Stimulated activated CD8-positive, alpha-beta memory T cell treated with anti-CD3 and anti-CD28 coated beads, Interleukin-7, amount 100 ng/mL, for 48 hours (primary cell): ENCODE measurements around the gene CAMKK2.
"Not testable (repeated sequence)": the region's sequence is repeated elsewhere in the genome, so short reads cannot be mapped to it uniquely, and the experiment has no call there.

Experiments
- DNase-seq, 2 donors: peaks; one replicate each; pipeline ENCODE4 v3.0.0-alpha.2; 2020; ENCODE audit warnings: low read depth in 1 of 2; ENCODE audit errors: extremely low read depth in 1 of 2

Gene CAMKK2

DNA sequence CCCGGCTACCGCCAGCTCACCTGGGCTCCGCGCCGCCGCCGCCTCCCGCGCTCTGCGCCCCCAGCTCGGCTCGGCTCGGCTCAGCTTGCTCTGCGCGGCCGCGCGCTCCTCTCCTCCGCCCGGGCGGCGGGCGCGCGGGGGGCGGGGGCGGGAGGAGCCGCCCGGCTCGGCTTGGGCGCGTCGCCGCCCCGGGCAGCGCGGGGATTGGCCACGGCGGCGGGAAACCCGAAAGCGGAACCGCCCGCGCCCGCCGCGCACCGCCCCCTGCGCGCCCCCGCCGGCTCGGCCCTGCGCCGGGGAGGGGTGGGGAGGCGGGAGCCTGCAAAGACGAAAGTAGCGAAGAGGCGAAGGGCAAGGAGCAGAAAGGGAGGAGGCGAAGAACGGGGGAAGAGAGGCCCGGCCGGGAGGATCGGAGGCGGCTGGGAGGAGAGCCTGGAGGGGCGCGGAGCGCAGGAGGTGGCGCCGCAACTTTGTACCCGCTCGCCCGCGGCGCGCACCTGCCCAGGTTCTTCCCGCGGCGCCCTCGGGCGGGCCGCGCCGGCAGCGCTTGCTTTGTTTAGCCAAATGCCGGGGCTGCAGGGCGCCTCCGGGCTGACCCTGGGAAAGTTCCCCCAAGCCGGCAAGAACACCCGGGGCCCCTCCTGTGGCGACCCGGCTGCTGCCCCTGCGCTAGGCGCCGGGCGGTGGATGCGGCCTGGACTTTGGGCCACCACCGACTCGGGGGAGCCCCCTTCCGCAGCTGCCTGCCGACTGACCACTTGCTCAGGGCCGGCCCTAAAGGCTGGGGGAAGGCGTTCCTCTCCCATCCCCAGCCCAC lies at the start of gene CAMKK2:
Gene CAMKK2 (minus strand): TSS at position 92 of the 817 bp plus-strand sequence. CDS start 22,183 bp downstream, outside the sequence.
- DNase-seq: peak; percentile 68 to 81

DNA sequence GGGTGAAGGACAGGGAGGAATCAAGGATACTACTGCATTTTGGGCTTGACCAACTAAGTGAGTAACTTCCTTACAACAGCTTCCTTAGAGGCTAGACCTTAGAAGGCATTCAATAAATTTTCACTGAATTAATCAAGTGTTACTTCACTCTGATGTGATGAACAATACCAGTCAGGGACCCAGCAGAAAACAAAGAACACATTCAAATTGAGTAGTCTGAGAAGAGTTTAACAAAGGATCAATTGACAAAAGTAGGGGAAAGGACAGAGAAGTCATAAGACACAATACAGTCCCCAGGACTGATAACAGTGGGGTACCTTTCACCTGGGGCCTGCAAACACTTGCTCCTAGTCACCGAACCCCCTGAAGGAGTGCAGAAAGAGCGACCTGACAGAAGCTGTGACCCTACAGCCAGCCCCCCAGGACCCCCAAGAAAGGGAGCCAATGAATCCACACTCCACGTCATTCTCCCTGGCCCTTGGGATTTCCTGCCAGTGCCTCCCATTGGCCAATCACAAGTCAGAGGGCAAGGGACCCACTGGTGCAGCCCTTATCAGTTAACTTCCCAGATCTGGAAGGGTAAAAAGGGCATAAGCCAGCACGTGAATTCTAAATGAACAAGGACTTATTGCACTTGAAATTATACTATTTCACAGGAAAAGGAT lies 48.8 kb upstream of the CAMKK2 start:
- DNase-seq: no peak

DNA sequence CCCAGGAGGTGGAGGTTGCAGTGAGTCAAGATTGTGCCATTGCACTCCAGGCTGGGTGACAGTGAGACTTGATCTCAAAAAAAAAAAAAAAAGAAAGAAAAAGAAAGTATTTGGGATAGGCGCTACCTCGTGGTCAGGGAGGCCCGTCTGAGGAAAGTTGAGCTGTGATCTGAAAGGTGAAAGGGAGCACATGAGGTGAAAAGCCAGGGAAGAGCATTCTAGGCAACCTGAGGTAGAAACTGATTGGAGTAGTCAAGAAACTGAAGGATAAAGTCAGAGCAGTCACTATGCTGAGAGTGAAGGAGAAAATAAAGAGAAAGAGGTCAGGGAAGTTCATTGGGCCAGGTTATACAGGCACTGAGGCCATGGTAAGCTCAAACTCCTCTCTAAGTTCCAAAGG lies 48.0 kb upstream of the CAMKK2 start:
- no peak for DNase-seq

GRCh38 chr12:121337416-121337815 lies 40.9 kb upstream of the CAMKK2 start:
- no peak for DNase-seq

DNA sequence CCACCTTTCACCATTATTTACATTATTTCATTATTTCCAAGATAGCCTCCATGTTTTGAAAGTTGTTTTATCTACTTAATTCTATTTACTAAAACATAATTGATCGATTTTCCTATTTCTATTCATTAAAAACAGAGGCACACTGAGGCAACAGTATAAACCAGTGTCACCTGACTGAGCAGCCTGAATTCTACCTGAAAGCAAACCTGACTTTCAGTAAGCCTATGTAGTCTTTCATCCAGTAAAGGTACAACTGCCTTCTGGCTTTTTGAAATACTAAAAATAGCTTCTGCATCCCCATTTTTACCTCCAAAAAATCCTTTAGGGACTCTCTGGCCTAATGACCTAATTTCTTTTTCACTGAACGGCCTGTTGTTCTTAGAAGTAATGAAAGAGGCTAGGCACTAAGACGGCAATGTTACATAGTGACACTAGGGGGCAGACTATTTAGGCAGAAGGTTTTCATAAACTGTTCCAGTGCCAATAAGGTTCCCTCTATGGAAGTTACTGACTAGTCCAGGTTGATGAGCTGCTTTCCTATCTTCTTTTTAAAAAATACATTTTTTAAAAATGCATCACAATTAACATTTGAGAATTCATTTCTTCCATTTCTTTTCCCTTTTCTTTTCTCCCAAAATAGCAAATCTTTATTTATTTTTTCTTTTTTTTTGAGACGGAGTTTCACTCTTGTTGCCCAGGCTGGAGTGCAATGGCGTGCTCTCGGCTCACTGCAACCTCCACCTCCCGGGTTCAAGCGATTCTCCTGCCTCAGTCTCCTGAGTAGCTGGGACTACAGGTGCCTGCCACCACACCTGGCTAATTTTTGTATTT lies 38.2 kb upstream of the CAMKK2 start:
- DNase-seq: no peak

DNA sequence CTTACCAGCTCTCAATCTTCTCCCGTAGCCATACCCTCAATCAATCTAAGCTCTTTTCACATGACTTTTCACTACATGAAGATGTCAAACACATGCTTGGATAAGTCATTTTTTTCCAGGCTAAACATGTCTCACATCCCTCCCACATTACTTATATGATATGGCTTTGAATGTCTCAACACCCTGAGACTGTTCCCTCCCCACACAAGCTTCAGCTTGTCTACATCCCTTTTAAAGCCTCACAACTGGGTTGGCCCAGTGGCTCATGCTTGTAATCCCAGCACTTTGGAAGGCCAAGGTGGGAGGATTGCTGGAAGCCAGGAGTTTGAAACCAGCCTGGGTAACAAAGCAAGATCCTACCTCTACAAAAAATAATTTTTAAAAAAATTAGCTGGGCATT lies 37.2 kb upstream of the CAMKK2 start:
- no peak for DNase-seq

- no peak for DNase-seq
These were observed 34.7 kb upstream of the CAMKK2 start for GRCh38 chr12:121331248-121331647.

GRCh38 chr12:121330692-121331091 lies 34.2 kb upstream of the CAMKK2 start:
- no peak for DNase-seq

DNA sequence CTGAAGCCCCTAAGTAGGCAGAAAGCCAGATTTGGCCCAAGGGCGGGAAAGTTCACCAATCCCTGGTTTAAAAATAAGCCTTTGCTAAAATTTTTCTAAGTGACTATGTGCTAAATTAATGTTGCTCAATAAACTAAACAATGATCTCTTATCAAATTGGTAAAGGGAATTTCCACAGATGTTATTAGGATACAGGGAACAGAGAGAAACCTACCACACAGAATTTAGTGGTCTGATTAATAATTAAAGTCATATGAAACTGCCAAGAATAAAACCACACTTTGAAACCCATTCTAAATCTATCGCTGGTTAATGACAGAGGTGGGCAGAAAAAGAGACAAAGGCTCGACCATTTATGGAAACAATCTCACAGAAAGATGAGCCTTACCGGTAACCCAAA lies 33.7 kb upstream of the CAMKK2 start:
- DNase-seq: no peak

DNA sequence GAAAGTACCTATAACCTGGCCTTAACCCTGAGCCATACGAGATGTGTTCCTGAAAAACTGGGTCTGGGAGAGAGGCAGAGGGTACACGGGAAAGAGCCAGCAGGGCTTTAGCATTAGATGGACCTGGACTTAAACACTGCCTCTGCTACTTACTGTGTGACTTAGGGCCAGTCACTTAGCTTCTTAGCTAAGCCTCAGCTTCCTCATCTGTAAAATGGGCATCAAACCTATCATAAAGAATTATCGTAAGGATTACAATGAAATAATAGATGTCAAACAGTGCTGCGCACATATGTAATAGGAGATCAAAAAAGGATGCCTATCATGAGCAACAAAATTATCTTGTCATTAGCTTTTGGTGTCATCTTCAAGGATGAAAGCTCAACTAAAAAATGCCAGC lies 32.1 kb upstream of the CAMKK2 start:
- DNase-seq: no peak

DNA sequence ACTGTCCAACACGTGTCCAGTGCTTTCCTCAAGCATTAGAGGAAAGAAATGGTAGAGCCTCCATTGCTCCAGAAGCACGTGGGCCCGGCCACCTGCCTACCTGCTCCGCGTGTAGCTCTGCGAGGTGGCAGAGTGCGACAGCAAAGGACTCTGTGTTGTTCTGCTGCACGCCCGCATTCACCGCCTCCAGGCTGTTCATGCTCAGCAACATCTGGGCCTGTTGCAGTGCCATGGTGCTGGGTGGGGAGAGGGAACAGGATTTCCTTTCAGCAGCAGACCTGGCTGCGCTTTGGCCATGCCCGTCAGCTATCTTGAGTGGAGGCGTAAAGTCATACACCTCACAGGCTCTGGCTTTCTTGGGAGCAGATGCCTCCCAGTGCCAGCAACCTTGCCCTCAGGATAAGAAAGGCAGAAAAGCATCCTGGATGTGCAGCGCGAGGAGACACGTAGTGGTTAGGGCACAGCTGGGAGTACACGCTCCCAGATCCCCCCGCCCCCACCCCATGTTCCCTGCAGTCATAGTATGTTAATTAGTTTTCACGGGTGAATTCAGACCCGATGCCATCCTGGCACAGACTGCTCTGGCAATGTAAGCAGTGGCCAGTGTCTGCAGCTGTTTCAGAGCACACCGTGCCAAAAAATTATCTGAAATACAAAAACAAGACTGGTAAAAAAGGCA lies 30.6 kb upstream of the CAMKK2 start:
- no peak for DNase-seq

DNA sequence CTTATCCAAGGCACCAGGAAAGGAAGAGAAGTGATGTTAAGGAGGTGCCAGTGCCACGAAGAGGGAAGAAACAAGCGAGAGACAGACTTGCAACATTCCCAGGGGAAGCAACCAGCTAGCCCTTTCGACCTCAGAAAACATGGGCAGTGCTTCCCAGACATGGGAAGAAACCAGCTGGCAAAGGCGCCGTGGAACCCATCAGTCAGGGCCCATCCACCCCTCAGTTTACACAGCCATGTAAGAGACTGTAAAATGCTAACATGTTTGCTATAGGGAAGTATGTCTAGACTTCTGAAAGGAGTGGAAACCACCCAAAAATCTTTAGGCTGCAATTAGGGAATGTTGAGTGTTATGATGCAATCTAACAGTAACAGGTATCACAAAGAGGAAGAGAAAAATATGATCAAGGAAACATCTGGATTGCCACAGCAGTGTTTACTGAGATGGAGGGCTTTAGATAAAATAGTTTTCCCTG lies 29.4 kb upstream of the CAMKK2 start:
- no peak for DNase-seq

DNA sequence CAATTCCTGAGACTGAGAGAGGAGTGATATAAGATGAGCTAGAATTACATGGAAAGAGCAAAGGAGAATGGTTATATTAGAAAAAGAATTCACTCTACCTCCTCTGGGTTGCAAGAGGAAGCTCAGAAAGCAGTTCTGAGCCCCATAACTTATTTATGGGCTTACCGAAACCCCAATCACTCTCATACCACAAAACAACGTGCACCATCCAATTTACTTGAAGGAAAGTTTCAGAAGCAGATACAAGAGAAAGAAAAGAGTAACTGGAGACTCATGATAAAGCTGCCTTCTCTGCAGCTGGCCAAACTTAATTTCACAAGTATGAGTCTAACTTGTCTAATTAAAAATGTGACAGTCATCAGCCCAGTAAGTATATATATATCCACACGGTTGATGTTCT lies 27.4 kb upstream of the CAMKK2 start:
- DNase-seq: no peak

DNA sequence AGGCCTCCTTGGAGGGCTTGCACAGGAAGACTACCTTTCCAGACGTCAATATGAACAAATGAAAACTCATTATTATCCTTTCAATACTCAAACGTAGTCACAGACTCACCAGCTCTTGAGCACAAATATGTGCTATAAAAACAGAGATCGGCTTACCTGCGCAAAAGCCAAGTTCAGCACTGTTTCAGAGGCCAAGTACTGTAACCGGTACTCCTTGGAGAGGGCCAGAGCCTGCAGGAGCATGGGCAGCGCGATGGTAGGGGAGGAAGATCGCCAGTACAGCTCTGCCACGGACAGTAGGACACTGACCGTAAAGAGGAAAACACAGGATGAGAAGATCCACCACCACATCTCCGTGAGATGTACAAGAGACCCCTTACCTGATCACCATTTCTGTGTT lies 21.6 kb upstream of the CAMKK2 start:
- no peak for DNase-seq

- no peak for DNase-seq
These were observed 17.9 kb upstream of the CAMKK2 start for GRCh38 chr12:121314431-121314830.

- not testable (repeated sequence) for DNase-seq
These were observed 13.7 kb upstream of the CAMKK2 start for GRCh38 chr12:121310231-121310630.

- DNase-seq: not testable (repeated sequence)
These were observed 10.9 kb upstream of the CAMKK2 start for GRCh38 chr12:121307397-121307796.

- DNase-seq: no peak
These were observed 7.8 kb upstream of the CAMKK2 start for GRCh38 chr12:121304306-121304705.

GRCh38 chr12:121301876-121302275 lies 5.4 kb upstream of the CAMKK2 start:
- DNase-seq: no peak

DNA sequence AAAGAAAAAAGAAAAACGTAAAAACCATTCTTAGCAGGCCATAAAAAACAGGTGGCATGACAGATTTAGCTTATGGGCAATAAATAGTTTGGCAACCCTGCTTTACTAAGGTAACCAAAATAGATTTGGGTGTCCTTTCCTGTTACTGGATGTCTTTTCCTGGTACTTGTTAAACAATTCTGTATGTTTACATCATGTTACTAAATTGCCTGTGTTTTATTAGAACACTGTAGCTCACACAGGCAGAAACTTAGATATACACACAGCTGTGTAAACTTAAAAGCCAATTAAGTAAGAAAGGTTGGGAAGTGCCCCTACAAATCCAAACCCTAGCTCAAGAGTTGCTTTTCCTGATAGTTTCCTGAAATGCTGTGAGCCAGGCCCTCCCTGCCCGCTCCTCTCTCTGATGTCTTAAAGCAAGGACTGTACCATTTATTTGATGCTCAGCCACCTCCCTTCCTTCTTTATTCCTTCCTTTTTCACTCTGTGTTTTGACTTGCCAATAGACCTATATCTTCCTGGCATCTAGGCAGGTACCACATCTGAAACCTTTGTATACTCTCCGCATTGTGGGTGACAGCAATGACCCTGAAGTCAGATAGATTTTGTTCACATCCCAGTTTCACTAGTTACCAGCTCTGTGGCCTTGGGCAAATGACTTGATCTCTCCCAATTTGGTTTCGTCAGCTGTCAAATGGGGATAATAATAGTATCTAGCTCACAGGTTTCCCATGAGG lies 3.7 kb upstream of the CAMKK2 start:
- no peak for DNase-seq
